HG03469 (cell line): Measurements from ENCODE around the gene SCUBE2.
"Not testable (repeated sequence)": the region's sequence is repeated elsewhere in the genome, so short reads cannot be mapped to it uniquely, and the experiment has no call there.

Experiments used
- ATAC-seq: cut with Tn5 transposase; IDR thresholded peaks from one replicate; pipeline ENCODE4 v1.9.1; 2021; ENCODE audit warnings: mild to moderate bottlenecking, moderate library complexity, moderate number of reproducible peaks; ENCODE audit not compliant: unreplicated experiment

SCUBE2 gene

DNA sequence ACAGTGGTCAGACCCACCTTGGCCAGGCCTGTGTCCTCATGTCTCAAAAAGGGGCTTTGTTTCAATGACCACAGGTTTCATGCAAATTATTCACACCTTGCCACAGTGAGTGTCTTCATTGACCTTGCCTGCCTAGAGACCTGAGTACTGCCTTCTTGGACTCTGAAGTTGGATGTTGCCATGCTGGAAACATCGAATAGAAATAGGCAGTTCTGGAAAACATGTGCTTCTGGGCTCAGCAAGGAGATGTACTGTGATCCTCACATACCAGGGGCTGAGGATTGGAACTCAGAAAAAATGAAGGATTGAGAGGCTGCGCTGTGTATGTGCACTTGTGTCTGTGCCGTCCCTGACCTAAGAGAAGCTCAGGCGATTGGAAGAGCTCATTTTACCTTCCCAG lies 78.0 kb downstream of the SCUBE2 start:
- no peak for ATAC-seq

DNA sequence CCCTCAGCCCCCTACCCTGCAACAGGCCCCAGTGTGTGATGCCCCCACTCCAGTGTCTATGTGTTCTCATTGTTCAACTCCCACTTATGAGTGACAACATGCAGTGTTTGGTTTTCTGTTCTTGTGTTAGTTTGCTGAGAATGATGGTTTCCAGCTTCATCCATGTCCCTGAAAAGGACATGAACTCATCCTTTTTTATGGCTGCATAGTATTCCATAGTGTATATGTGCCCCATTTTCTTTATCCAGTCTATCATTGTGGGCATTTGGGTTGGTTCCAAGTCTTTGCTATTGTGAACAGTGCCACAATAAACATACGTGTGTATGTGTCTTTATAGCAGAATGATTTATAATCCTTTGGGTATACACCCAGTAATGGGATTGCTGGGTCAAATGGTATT lies 81.9 kb downstream of the SCUBE2 start:
- not testable (repeated sequence) for ATAC-seq

DNA sequence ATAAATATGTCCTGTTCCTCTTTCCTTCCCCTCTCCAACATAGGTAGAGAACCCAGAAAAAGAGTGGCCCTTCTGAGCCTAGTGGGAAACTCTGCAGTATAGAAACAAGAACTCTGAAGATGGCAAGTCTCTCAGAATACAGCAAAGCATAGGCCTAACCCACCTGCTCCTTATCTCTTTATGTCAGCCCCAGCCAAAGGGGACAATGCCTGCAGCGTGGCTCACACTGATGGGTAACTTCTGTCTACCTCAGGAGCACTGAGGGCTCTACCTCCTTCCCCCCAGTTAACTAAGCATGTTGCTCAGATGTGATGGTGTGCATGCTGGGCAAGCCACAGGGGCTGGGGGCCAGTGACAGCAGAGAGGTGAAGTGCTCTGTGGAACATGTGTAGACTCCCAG lies 82.7 kb downstream of the SCUBE2 start:
- no peak for ATAC-seq

DNA sequence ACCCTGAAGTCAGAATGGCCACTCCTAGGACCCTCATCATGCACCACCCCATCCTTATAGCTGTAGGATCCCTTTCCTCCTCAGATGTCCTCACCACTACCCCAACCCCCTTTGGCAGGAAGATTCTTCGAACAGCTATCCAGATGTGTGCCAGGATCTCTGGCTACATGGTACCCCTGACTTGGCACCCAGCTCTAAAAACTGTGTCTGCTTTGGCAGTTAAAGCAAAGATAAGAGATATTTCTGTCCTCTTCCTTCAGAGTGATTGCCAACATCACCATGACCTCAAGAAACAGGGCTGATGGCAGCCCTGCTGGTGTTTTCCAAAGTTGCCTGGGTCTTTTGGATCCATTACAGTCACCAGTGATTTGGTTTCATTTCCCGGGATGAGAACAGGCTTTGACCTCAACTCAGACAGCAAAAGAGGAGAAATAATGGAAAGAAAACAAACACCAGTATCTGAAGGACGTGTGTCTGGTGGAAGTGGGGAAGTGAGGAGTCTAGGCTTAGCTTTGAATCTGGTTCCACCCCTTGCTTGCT lies 83.3 kb downstream of the SCUBE2 start:
- no peak for ATAC-seq

DNA sequence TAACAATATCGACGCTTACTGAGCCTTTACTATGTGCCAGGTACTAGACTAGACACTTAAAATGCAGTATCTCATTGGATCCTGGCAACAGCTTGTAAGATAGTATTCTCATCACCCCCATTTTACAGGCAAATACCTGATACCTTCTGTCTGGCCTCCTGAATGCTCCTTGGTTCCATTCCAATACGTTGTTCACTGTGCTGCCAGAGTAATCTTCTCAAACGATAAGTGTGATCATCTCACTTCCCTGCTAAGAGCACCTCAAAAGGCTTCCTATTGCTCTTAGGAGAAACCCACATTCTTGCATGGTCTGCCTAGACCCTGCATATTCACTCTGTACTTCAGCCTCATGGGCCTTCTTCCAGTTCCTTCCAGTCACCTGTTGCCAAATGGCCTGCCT lies 86.3 kb downstream of the SCUBE2 start:
- no peak for ATAC-seq

DNA sequence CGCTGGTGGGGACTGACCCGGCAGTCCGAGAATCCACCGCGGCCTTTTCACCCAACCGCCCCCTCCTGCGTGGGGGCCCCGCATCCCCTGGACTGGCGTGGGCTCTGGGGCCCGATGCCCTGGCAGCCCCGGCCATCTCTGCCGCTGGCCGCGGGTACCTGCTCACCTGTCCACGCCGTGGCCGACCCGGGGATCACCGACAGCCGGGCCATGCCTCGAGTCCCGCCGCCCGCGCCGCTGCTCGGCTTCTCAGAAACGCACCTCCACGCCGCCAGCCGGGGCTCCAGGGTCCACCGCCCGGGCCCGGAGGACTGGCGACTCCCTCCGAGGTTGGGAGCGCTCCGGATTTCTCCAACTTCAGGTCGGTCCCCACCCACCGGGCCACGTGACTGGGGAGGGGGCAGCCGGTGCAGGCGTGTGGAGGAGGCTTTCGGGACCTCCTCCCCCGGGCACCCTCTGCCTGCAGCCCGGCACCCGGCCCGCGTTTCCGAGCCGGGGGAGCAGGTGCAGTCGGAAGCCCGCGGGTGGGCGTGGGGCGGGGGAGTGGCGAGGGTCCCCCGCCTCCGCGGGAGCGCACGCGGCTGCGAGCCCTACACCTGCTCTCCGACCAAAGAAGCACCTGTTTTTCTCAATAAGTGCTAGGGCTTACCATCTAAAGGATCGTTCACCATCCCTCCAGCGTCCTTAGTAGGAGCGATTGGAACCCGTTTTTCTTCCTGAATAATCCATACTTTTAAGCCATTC lies 87.0 kb downstream of the SCUBE2 start:
- no peak for ATAC-seq

DNA sequence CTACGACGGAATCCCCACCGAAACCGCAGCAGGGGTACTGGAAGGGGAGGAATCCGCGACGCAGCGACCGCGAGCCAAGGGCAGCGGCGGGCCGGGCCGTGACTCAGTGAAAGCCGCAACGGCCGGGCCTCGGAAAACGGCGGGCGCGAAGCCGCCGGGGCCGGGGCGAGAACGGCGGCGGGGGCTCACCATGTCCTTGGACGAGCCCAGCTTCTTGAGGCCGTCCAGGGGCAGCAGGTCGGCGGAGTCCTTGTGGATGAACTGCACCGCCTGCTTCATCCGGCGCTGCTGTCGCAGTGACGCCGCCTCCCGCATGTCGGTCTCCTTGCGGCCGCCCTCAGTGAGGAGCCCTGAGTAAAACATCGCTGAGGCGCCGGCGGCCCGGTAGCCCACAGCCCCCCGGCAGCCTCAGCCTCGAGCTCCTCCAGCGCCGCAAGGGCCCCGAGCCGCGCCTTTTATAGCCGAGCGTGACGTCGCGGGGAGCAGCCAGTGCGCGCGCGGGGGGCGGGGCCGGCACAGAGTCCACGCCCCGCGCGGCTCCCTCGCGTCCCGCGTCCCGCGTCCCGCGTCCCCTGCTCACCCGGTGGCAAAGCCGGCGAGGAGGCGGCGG lies 87.7 kb downstream of the SCUBE2 start, which contains the start of gene NRIP3:
TSS of gene NRIP3 (minus strand) at position 429 of the 610 bp plus-strand sequence. CDS start at position 363, 66 bp downstream.
- no peak for ATAC-seq

DNA sequence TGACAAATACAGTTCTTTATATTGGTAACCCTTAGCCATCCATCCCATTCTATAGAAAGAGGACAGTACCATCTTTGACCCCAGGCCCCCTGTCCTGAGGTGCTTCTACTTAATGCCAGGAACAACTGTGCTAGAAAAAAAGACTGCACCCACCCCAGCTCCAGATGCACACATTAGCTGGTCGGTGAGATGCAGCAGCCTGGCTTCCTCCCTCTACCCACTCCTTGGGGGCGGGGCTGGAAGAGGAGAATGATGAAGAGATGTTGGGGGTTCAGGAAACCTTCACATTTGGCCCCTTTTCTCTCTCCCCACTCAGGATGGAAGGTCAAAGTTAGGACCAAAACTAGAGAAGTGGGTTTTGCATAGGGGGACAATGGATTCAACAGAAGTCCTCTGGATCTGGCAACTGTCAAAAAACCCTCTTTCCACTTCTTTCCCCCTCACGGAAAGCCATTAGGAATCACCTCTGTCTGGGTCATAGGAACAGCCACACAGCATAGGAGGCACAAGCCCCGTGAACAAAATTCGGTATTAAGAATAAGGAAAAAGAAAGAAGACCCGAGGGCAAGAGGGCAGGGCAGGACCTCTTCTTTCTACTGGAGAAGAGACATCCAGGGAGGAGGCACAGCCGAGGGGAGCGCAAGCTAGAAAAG lies 88.4 kb downstream of the SCUBE2 start:
- no peak for ATAC-seq

DNA sequence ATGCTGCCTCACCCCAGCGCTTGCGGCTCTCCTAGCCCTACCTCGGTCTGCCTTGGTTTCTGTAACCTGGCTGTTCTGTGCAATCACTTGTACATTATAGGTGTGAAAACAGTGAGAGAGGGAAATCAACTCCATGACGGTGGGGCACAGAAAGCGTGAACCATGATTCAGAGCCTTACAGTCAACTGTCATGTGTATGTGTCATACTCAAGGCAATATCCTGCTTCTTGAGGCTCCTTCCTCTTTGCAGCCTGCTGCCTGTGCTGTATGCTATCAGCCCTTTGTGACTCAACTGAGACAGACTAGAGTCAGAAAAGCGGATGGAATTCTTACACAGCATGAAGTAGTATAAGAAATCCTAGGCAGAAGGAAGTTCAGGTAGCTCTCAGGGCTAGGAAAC lies 89.7 kb downstream of the SCUBE2 start:
- ATAC-seq: no peak

DNA sequence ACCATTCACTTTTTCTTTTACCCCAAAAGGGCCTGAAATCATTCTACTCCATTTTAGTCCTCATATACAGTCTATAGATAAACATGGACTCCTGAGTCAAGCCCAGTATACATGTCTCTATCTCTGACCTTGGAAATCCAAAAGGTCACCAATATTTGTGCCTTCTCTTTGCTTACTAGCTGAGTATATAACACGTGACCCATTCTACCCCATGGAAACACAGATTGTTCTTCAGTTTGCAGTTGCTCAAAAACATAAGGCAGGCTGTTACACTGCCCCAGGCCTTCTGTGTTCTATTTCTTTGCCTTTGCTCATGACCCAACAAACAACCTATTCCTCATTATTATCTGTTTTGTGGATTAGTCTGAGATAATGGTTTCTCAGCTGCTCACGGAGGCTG lies 93.4 kb downstream of the SCUBE2 start:
- ATAC-seq: no peak

DNA sequence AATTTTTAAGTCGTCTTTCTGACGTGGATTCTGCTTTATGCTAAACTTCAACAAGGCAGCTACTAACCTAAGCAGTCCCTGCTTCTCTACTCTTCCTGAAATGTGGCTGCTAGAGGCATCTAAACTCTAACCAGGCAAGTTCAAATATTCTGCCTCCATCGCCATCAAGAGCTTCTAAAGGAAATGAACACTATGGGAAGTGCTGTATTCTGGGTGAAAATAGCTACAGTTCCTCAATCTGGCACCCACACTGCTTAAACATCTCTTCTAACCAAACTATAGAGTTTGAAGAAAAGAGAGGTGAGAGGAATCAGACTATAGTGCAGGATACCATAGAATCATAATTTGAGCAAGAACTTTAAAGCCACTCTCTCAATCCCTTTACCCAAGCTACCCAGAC lies 93.9 kb downstream of the SCUBE2 start:
- ATAC-seq: no peak

DNA sequence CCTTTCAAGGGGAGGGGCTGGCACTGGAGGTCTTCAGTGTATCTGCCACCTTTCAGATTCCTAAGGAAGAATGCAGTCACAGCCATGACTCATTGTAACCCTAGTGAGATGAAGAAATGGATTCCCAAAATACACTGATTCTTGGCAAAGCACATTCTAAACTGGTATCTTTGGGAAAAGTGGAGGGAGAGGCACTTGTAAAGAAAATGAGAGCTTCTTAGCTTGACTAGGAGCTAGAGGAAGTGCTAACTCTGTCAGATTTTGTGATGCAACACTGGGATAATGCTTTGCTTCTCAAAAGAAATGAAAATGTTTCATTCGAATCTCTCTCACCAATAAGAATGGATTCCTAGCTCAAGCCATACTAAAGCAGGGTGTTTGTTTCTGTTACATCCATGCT lies 101.9 kb downstream of the SCUBE2 start:
- ATAC-seq: no peak

DNA sequence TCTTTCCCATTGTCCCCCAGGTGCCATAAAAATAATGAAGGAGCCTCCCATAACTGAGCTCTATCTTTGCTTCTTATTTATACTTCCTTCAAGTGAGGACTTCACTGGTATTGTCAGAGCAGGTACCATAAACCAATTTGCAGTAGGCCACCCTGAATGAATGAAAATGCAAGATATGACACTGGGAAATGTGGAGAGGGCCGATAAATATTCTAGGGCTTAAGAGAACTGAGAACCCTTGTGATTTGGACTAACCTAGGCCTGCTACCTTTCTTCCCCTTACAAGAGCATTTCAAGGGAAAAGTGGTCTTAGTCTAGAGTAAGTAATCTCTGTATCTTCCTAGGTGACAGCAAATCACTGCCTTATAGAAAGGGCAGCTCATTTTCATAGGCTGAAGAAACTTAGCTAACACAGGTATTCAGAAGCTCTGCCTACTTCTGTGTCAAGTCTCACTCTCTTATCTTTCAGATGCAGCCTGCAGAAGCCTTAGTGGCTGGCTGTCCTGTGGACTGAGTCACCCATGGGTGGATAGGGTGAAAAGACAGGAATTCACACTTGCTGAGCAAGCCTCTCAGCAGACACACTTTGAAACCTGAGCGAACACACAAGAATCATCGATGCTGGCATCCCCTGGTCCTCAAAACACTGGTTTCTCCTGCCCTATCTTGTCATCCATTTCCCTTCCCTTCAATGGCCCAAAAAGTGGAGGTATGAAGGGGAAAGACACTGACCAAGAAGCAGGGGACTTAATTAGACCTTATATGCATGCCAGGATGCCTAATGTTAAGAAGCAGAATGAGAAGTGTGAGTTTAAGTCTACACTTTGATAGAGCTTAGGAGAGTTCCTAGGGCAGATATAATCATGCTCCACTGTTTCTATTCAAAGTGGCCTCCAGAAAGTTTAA lies 102.8 kb downstream of the SCUBE2 start:
- ATAC-seq: no peak

DNA sequence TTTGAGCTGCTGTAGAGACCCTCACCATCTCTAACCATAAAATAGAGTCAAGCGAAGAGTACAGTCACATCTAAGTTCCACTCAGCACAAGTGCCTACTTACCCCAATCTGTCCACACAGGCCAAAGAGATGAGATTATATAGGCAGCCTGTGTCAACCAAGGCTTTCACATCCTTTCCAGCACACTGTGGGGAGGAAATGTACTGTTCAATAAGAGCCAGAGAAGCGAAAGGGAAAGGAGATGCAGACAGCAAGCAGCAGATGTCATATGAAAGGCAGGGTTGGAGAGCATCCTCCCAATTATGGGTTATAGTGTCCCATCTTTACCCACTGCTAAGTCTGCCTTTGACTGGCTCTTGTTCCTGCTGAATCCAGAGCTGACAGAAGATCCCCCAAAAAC lies 104.0 kb downstream of the SCUBE2 start:
- no peak for ATAC-seq

DNA sequence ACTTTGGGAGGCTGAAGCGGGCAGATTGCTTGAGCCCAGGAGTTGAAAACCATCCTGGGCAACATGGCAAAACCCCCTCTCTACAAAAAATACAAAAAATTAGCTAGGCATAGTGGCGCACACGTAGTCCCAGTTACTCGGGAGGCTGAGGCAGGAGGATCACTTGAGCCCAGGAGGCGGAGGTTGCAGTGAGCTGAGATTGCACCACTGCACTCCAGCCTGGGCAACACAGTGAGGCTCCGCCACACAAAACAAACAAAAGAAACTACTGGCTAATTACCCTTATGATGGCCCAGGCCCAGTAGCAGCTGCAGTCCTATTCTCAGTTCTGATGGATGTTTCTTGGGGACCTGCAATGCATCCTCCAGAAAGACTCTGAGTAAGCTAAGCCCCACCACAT lies 104.6 kb downstream of the SCUBE2 start:
- not testable (repeated sequence) for ATAC-seq

DNA sequence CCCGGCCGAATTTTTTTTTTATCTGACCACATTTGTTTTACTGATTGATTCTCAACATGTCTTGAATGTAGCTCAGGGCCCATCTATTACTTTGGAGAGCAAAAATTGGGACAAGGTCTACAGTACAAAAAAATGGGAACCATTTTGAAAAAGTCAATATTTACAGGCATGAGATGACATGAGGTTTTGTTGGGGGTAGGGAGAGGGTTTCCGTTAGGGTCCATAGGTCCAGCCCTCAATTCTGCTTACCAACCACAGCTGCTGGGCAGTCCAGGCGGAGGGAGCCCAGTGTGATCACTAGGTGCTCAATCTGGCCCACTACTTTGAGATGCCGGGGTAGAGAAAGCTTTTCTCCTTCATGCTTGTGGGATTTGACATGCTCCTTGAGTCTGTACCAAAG lies 105.9 kb downstream of the SCUBE2 start:
- ATAC-seq: no peak

DNA sequence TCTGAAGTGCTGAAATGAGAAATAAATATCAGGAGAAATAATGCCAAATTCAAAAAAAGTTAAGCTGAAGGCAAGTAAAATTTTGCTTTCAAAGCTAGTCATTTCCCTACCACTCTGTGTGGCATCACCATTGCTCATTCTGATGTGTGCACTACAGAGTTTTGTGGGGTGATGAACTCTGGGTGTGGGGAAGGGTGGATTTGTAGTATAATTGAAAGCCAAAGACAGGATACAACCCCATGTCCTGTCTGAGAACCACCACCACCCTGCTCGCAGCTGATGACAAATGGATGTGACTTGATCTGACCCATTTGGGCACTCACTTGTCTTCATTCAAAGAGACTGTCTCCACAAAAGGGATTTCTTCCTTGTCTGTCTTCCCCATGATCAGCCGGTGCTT lies 107.8 kb downstream of the SCUBE2 start:
- no peak for ATAC-seq

DNA sequence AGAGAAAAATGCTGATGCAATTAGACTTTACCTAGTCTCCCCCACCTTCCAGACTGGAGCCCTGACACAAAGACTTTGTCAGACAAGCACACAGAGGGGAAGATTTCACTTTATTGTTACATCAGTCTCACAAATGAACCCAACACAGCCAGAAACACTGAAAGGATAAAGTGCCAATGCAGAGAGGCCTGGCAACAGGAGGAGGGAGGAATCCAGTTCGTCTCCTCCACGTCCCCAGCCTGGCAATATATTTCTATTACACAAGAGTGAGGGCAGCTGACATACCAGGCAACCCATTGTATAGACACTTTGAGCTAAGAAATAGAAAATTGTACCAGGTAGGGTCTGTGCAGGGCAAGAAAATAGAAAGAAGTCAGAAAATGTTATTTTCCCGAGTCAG lies 110.9 kb downstream of the SCUBE2 start:
- no peak for ATAC-seq

DNA sequence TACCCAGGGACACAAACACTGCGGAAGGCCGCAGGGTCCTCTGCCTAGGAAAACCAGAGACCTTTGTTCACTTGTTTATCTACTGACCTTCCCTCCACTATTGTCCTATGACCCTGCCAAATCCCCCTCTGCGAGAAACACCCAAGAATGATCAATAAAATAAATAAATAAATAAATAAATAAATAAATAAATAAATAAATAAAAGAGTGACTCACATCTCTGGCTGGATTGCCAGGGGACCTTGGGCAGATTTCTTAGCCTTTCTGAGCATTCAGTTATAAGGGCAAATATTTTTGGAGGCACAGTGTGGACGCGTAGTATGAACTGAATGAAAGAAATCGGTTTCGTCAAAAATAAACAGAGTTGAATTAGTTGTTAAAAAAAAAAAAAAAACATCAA lies 112.0 kb downstream of the SCUBE2 start:
- not testable (repeated sequence) for ATAC-seq

DNA sequence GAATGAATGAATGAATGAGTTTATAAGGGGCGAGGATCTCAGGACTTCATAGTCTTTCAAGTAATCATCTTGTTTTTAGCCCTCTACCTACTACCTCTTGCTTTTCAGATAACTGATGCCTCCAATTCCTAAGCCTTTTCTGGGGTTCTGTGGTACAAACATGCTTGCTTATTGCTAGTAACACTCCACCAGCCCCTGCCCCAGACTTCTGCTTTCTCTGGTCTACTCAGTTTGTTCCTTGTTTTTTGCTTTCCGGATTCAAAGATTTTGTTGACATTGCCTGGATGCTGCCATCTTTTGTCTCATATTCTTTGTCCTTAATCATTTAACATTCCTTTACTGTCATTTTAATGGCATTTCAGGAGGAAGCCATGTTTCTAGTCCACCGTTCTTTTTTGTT lies 118.3 kb downstream of the SCUBE2 start:
- ATAC-seq: no peak

DNA sequence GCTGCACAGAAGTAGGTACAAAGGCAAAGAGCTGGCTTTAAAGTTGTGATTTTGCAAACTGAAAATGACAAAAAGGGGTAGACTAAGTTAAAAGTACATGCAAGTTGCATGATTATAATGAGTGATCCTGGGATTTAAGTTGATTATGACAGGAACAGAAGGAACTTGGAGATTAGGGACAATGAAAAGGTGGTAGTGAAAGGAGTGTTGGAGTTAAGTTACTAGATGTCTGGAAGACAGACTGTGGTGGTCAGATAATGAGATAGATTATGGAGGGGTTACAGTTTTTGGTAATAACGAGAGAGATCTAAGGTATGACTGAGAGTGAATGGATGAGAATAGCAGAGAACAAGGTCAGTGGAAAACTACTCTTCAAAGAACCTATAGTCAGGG lies 119.5 kb downstream of the SCUBE2 start:
- no peak for ATAC-seq
